GM18873 (cell line): ENCODE data around the gene LACTBL1.

Source experiments
- ATAC-seq: cut with Tn5 transposase; IDR thresholded peaks from one replicate; pipeline ENCODE4 v1.9.1; 2021; ENCODE audit warnings: mild to moderate bottlenecking, moderate library complexity, moderate number of reproducible peaks; ENCODE audit not compliant: unreplicated experiment, low FRiP score

LACTBL1 gene

GRCh38 chr1:22976461-22977243 lies 4.0 kb upstream of the LACTBL1 start:
- ATAC-seq, result peak; percentile 43

GRCh38 chr1:22976127-22976460 lies 3.4 kb upstream of the LACTBL1 start:
- ATAC-seq, result no peak

- ATAC-seq, result no peak
Measured at GRCh38 chr1:22975694-22976093, 3.0 kb upstream of the LACTBL1 start.

- no peak for ATAC-seq
Measured at GRCh38 chr1:22971611-22972405, 858 bp downstream of the LACTBL1 start.

- ATAC-seq, result no peak
Measured at GRCh38 chr1:22971161-22971560, 1.5 kb downstream of the LACTBL1 start.

GRCh38 chr1:22970096-22970495 lies 2.6 kb downstream of the LACTBL1 start:
- no peak for ATAC-seq

DNA sequence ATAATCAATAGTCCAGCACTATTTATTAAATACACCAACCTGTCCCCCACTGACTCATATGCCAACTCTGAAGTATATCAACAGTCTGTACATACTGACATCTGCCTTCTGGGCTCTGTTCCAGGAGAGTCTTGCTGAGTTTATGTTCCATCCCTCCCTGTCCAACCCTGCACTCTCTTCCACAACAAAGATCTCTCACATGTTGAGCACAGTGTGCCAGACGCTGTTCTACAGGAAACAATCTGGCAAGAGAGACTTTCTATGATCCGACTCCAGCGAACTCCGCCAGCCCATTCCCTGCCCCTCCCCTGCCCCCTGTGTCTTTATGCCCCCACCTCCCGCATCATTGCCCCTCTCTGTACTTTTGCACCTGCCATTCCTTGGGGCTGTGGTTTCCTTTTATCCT lies 3.4 kb downstream of the LACTBL1 start:
- ATAC-seq, result no peak

- ATAC-seq, result no peak
Measured at GRCh38 chr1:22967833-22968232, 4.8 kb downstream of the LACTBL1 start.

DNA sequence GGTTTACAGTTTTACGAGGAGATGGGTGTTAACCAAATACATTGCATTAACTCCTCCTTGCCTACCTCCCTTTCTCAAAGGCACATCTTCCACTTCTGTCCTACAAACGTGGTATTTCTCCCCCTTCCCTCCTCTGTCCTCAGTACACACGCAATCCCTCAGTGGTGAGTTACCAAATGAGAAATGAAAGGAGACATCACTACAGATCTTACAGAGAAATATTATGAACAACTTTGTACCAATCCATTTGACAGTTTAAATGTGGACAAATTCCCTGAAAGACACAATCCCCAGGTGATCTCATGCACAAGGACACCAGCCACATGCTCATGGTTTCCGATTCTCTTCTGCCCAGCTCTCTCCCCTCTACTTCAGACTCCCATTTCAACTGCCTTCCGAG lies 6.4 kb downstream of the LACTBL1 start:
- no peak for ATAC-seq

GRCh38 chr1:22963044-22963677 lies 9.5 kb downstream of the LACTBL1 start:
- ATAC-seq, result no peak

DNA sequence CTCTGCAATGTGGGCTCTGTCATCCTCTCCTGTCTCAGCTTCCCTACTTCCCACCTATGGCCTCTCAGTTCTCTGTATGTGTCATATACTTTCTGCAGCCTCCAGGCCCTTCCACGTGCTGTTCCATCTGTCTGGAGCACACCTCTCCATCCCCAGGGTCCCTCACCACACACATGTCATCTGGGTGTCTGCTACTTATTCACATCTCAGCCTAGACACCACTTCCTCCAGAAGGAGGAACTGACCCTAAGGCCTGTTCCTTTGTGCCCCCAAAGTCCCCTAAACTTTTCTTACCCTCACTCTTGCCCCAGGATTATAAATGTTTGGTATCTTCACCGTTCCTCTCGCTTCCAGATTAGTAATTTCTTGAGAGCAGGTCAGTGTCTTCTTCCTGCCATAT lies 10.1 kb downstream of the LACTBL1 start:
- no peak for ATAC-seq

DNA sequence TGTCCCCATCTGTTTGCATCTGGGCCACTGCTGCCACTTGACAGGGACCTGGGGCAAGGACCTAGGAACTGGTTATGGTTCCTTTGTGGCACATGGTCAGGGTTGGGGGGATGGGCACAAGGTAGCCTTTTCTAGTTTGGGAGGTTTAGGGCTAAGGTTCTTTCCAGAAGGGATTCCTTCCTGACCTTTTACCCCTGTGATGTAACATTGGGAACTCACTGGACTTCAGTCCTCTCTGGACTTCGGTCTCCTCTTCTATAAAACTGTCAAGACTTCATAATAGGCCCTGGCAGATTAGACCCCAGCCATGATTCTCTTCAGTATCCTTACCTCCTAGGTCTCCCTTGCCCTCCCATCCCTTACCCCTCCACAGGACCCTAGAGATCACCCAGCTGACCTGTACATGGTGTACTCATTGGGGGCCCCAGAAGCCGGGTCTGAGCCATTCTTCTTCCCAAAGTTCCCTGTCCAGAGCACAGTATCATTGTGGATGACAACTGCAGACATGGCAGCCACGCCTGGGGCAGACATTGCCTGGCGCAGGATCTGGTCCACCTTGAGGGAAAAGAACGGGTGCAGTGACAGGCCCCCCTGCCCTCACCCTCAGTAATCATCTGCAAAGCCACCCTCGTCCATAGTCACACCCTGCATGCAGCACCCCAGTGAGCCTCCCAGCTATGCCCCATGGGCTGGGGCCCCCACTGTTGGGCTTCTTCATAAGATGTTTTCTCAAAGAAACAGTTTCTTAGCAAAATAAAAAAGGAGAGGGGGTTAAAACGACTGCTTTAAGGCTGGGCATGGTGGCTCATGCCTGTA lies 12.9 kb downstream of the LACTBL1 start:
- ATAC-seq, result no peak

DNA sequence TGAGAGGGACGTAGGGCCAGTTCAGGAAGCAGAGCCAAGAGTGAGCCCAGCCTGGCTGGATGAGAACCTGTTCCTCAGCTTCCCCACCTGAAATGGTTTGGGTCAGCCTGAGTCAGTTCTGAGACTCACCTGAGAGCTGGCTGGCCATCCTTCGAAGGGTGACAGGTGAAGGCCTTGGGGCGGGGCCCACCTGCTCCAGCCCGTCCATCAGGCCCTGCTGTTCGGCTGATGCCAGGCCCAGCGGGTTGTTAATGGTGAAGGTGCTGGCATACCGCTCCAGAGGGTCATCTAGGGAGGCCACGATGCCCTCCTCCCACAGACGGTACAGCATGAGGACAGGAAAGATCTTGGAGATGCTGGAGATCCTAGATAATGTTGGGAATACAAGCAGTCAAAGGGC lies 14.1 kb downstream of the LACTBL1 start:
- no peak for ATAC-seq

DNA sequence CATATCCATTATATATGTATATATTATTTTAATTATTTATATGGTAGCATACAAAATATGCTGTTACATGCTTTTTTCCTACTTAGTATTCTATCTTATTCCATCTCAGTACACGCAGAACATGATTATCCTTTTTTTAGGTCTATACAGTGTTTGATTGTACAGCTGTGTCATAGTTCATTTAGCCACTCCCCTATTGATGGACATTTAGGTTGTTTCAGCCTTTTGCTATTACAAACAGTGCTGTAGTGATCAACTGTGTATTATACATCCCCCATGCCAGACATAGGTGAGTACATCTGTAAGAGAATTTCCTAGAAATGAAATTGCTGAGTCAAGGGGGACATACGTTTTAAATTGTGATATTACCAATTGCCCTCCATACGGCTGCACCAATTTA lies 15.6 kb downstream of the LACTBL1 start:
- ATAC-seq, result no peak

- no peak for ATAC-seq
Measured at GRCh38 chr1:22955146-22955545, 17.5 kb downstream of the LACTBL1 start.

- no peak for ATAC-seq
Measured at GRCh38 chr1:22953740-22954141, 18.9 kb downstream of the LACTBL1 start.

DNA sequence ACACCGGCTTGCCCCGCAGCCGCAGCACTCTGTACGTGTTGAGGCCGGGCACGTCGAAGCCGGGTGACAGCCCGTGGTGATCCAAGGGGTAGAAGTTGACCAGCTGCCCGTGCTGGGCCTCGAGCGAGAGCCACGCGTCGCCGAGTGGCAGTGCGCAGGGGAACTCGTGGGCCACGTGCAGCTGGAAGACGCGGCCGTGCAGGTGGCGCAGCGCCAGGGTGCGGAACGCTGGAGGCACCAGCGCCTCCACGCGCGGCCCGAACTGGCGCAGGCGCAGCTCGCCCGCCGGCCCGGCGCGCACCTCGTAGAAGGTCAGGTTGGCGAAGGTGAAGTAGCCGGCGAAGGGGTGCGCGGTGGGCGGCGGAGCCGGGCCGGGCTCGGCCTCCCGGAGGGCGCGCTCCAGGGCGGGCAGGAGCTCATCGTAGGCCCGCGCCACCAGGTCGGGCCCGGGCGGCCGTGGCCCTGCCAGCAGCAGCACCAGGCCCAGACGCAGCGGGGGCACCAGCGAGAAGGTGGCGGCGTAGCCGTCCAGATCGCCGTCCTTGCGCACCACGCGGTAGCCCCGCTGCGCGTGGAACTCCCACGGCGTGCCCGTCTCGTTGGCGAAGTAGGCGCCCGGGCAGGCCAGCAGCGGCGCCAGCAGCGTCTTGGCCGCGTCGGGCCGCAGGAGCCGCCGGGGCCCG lies 19.5 kb downstream of the LACTBL1 start:
- no peak for ATAC-seq

DNA sequence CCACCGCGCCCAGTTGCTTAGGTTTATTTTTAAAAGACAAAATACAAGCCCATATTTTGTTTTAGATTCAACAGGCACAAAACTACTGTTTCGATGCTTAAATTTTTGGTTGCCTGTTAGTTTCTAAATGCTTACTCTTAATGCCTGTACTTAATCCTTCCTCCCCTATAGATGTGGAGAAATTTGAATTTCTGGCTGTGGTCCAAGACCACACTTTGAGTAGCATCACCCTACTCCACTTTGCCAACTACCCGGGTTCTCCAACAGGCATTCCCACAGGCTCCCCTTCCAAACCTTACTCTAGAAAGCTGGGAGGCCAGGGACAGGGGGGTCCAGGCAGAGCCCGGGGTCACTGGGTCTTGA lies 20.0 kb downstream of the LACTBL1 start:
- ATAC-seq, result no peak

GRCh38 chr1:22951796-22952195 lies 20.9 kb downstream of the LACTBL1 start:
- no peak for ATAC-seq

DNA sequence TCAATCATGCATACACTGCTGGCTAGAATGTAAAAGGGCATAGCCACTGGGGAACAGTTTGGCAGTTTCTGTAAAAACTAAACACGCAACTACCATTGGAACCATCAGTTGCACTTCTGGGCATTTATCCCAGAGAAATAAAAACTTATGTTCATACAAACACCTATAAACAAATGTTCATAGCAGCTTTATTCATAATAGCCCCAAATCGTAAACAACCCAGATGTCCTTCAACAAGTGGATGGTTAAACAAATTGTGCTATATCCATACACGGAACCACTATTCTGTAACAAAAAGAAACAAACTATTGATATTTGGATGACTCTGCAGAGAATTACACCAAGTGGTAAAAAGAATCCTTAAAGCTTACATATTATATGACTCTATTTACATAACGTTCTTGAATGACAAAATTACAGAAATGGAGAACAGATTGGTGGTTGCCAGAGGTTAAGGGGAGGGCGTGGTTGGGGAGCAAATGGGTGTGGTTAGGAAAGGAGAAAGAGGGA lies 22.8 kb downstream of the LACTBL1 start:
- no peak for ATAC-seq
